NK-92 treated with Interleukin-12 subunit alpha and Interleukin-12 subunit beta, amount 100 ng/mL, for 24 hours (cell line): ENCODE measurements around the gene CENPM.
A peak's percentile ranks its signal among the peaks of the same experiment; 100 is the strongest.

Experiments used
- DNase-seq: peaks from one replicate; lab custom pipeline; 2025; lab: John Stamatoyannopoulos, UW

CENPM gene

GRCh38 chr22:41946629-41947423 is at the start of gene CENPM:
TSS of gene CENPM (minus strand) at chr22:41947152. CDS start at chr22:41947076, 76 bp downstream.
- DNase-seq = peak; percentile 87

GRCh38 chr22:41995211-41995610 is 48.3 kb upstream of the CENPM start:
- no peak for DNase-seq

GRCh38 chr22:41992496-41992895 is 45.5 kb upstream of the CENPM start:
- no peak for DNase-seq

GRCh38 chr22:41991111-41991510 is 44.2 kb upstream of the CENPM start:
- DNase-seq = no peak

GRCh38 chr22:41989246-41989645 is 42.3 kb upstream of the CENPM start:
- no peak for DNase-seq

- DNase-seq = no peak
Measured at GRCh38 chr22:41987276-41987675, 40.3 kb upstream of the CENPM start.

- no peak for DNase-seq
Measured at GRCh38 chr22:41983513-41984405, 36.8 kb upstream of the CENPM start.

GRCh38 chr22:41982865-41983264 is 35.9 kb upstream of the CENPM start:
- DNase-seq = no peak

- no peak for DNase-seq
Measured at GRCh38 chr22:41979423-41980250, 32.7 kb upstream of the CENPM start.

- DNase-seq = no peak
Measured at GRCh38 chr22:41978732-41979131, 31.8 kb upstream of the CENPM start.

- no peak for DNase-seq
Measured at GRCh38 chr22:41976961-41977566, 30.1 kb upstream of the CENPM start.

GRCh38 chr22:41976070-41976901 is 29.3 kb upstream of the CENPM start:
- DNase-seq = no peak

GRCh38 chr22:41975299-41976069 is 28.5 kb upstream of the CENPM start:
- no peak for DNase-seq

- DNase-seq = no peak
Measured at GRCh38 chr22:41974691-41975290, 27.8 kb upstream of the CENPM start.

GRCh38 chr22:41971431-41971830 is 24.5 kb upstream of the CENPM start:
- DNase-seq = no peak

GRCh38 chr22:41970601-41971000 is 23.6 kb upstream of the CENPM start:
- no peak for DNase-seq

GRCh38 chr22:41969110-41969646 is 22.2 kb upstream of the CENPM start, which contains the start of gene SEPTIN3:
TSS of gene SEPTIN3 (plus strand) at chr22:41969443. CDS start at chr22:41971493, 2,050 bp downstream.
- DNase-seq = no peak

GRCh38 chr22:41968601-41969000 is 21.6 kb upstream of the CENPM start:
- no peak for DNase-seq

- DNase-seq = peak; percentile 11
Measured at GRCh38 chr22:41966607-41967240, 19.8 kb upstream of the CENPM start.
